Kidney (tissue), 22 donors: Measurements from ENCODE around the gene PLCB2. TPM values are rescaled to one million over a fixed set of nuclear protein-coding genes. Genes with fewer than 3 reads are reported as not detected.
A peak's percentile ranks its signal among the peaks of the same experiment; 100 is the strongest.

Source experiments
- DNase-seq, 5 donors: peaks; one replicate each; pipeline ENCODE4 v3.0.0-alpha.2; 2013 to 2020
- FAIRE-seq: peaks from 2 replicates; lab custom pipeline; 2012; peaks lifted over from hg19 to GRCh38; lab: Jason Lieb, UNC
- H3K27ac ChIP-seq, 2 donors: one replicate each; pipeline ENCODE4 v1.7.0; 2013; ENCODE audit warnings: low read depth in 2 of 2, low read length in 2 of 2, inconsistent platforms in 1 of 2
- H3K27me3 ChIP-seq: one replicate; pipeline ENCODE4 v1.7.1; 2013; ENCODE audit warnings: low read length, inconsistent platforms; ENCODE audit not compliant: control insufficient read depth, insufficient read depth
- H3K36me3 ChIP-seq, 3 donors: one replicate each; pipeline versions ENCODE4 v1.7.0 to v1.7.1; 2013; ENCODE audit warnings: low read length in 3 of 3, control low read depth in 1 of 3, inconsistent platforms in 1 of 3; ENCODE audit not compliant: insufficient read depth in 3 of 3, control insufficient read depth in 2 of 3
- H3K4me1 ChIP-seq, 3 donors: one replicate each; pipeline versions ENCODE4 v1.7.0 to v1.7.1; 2013; ENCODE audit warnings: low read length in 3 of 3, inconsistent platforms in 1 of 3, low read depth in 1 of 3; ENCODE audit not compliant: control insufficient read depth in 2 of 3, insufficient read depth in 2 of 3
- H3K4me3 ChIP-seq, 3 donors: one replicate each; pipeline versions ENCODE4 v1.7.0 to v1.8.1; 2013; ENCODE audit warnings: low read length in 3 of 3, control low read depth in 1 of 3, inconsistent platforms in 1 of 3
- H3K9ac ChIP-seq, 3 donors: one replicate each; pipeline versions ENCODE4 v1.7.0 to v1.7.1; 2013; ENCODE audit warnings: low read length in 3 of 3, control low read depth in 1 of 3, inconsistent platforms in 1 of 3
- H3K9me3 ChIP-seq, 3 donors: one replicate each; pipeline versions ENCODE4 v1.7.0 to v1.7.1; 2013; ENCODE audit warnings: low read length in 3 of 3, control low read depth in 1 of 3, inconsistent platforms in 1 of 3; ENCODE audit not compliant: control insufficient read depth in 2 of 3, insufficient read depth in 1 of 3
- intact Hi-C: fragments of 100-400 bp; cut with DNase I; formaldehyde crosslinking; loops from one replicate; pipeline ENCODE4 v1.11.1; 2022
- long read RNA-seq, 10 donors: library from polyadenylated mRNA in 1 of 10; unstranded in 1 of 10; transcript quantifications; one replicate each; pipeline ENCODE4 v2.0.0 and lab custom pipeline, GENCODE V29; 2021 to 2026
- polyA plus RNA-seq: library from polyadenylated mRNA; stranded (reverse); fragments of 350-450 nt; fragmentation: Illumina TruSeq; extraction: RNeasy Lipid Tissue Mini Kit (QIAGEN cat#74804); gene quantifications from one replicate; pipeline ENCODE4 v1.2.3, GENCODE V29; 2014; ENCODE audit warnings: low read depth, low replicate concordance; ENCODE audit not compliant: insufficient read depth
- total RNA-seq: library from RNA; stranded (reverse); fragmentation: NEBNext Ultra II Directional; extraction: Animal tissue kit (Norgen Biotek cat#: 25700); gene quantifications from one replicate; pipeline ENCODE4 v1.2.1, GENCODE V29; 2021
- TF ChIP-seq, protein P1 (sequence below): IDR thresholded peaks from 3 replicates; pipeline ENCODE4 v1.5.1; 2012; ENCODE audit warnings: mild to moderate bottlenecking, moderate library complexity, borderline replicate concordance; ENCODE audit not compliant: insufficient read depth; ENCODE audit errors: extremely low read depth
- donor health status: control.
- donor health status: control.
- donor health status: control.
- donor health status: control.
- donor health status: control.
- donor health status: DM: yes; HTN: yes; CAD: no.
- donor health status: Normal renal cell carcinoma (clear cell type).

The PLCB2 gene, protein sequence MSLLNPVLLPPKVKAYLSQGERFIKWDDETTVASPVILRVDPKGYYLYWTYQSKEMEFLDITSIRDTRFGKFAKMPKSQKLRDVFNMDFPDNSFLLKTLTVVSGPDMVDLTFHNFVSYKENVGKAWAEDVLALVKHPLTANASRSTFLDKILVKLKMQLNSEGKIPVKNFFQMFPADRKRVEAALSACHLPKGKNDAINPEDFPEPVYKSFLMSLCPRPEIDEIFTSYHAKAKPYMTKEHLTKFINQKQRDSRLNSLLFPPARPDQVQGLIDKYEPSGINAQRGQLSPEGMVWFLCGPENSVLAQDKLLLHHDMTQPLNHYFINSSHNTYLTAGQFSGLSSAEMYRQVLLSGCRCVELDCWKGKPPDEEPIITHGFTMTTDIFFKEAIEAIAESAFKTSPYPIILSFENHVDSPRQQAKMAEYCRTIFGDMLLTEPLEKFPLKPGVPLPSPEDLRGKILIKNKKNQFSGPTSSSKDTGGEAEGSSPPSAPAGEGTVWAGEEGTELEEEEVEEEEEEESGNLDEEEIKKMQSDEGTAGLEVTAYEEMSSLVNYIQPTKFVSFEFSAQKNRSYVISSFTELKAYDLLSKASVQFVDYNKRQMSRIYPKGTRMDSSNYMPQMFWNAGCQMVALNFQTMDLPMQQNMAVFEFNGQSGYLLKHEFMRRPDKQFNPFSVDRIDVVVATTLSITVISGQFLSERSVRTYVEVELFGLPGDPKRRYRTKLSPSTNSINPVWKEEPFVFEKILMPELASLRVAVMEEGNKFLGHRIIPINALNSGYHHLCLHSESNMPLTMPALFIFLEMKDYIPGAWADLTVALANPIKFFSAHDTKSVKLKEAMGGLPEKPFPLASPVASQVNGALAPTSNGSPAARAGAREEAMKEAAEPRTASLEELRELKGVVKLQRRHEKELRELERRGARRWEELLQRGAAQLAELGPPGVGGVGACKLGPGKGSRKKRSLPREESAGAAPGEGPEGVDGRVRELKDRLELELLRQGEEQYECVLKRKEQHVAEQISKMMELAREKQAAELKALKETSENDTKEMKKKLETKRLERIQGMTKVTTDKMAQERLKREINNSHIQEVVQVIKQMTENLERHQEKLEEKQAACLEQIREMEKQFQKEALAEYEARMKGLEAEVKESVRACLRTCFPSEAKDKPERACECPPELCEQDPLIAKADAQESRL
- total RNA-seq: 37.2 TPM
- 4.4 TPM for polyA plus RNA-seq
- long read RNA-seq, donor 1: 0 reads
- long read RNA-seq, donor 2: 0 reads
- long read RNA-seq, donor 3, full-length matches to known transcripts: 1 of 1 reads
- long read RNA-seq, donor 3, partial matches to known transcripts: 0 of 1 reads
- long read RNA-seq, donor 3, other reads (novel, unspliced or antisense): 0 of 1 reads
- long read RNA-seq, donor 4, full-length matches to known transcripts: 1 of 1 reads
- long read RNA-seq, donor 4, partial matches to known transcripts: 0 of 1 reads
- long read RNA-seq, donor 4, other reads (novel, unspliced or antisense): 0 of 1 reads
- long read RNA-seq, donor 5: 0 reads
- long read RNA-seq, donor 6: 0 reads
- long read RNA-seq, donor 7, partial matches to known transcripts: 7 of 13 reads
- long read RNA-seq, donor 7, other reads (novel, unspliced or antisense): 5 of 13 reads
- long read RNA-seq, donor 8: 0 reads
- long read RNA-seq, donor 9: 0 reads
- long read RNA-seq, donor 10: 0 reads

DNA sequence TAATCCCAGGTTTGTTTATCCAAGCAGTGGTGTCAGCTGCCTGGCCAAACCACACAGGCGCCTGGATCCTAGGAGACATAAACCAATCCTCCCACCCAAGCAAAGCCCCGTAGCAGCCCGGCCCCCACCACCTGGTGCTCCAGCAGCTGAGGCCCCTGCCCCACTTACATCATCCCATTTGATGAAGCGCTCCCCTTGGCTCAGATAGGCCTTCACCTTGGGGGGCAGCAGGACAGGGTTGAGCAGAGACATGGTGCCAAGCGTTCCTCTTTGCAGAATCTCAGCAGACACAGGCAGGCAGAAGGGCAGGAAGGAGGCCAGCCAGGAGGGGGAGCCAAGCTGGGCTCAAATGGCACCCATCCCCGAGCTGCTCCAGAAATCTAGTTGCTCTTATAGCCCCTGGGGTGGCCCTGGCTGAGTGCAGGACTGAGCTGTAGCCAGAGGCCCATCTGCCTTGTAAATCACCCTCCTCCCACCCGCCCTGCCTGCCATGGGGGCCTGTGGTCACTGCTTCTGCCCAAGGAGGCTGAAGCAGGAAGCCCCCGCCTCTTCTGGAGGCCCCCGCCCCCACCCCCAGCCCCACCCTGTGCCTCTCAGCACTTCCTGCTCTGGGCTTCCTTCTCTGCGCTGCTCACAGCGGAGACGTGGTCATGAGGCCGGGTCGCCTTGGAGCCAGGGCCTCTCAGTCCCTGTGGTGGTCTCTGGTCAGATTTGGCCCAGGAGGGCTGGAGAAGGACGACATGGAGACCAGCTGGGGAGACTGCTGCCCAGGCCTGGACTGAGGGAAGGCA is at the start of gene PLCB2:
Gene PLCB2, minus strand, starts transcription at position 515 of the 791 bp plus-strand sequence. Its CDS starts 263 bp downstream, at position 252.
- Histone ChIP-seq H3K9ac (no peak within 1 kb of the TSS), H3K9me3 (no peaks in the 10 kb centered on the region)
- intact Hi-C loops: no loop called here

DNA sequence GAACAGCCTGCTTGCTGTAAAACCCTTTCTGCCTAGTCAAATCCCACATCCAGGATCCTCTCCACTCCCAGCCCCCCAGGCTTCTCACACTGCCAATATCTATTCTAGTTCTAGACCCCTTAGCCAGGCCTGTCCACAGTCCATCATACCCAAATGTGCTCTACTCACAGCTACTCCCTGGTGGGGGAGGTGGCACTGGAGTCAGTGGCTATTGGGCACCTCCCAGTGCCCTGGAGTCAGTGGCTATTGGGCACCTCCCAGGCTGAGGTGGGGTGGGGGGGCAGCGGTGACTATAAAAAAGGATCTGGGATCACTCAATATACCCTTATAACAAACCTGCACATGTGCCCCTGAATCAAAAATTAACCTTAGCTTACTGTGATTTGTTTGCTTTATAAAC is 49.5 kb upstream of the PLCB2 start:
- H3K4me3 ChIP-seq: no peak overlapping the region
- H3K27me3 ChIP-seq: no peaks in the 10 kb centered on the region
- no peak for FAIRE-seq
- intact Hi-C loops: no loop called here
- peaks cover 0 to 13% (median 0%) of the 10 kb centered on the region in 3 donors for H3K4me1 ChIP-seq
- H3K36me3 ChIP-seq: no peaks in the 10 kb centered on the region
- TF ChIP-seq, protein P1, sequence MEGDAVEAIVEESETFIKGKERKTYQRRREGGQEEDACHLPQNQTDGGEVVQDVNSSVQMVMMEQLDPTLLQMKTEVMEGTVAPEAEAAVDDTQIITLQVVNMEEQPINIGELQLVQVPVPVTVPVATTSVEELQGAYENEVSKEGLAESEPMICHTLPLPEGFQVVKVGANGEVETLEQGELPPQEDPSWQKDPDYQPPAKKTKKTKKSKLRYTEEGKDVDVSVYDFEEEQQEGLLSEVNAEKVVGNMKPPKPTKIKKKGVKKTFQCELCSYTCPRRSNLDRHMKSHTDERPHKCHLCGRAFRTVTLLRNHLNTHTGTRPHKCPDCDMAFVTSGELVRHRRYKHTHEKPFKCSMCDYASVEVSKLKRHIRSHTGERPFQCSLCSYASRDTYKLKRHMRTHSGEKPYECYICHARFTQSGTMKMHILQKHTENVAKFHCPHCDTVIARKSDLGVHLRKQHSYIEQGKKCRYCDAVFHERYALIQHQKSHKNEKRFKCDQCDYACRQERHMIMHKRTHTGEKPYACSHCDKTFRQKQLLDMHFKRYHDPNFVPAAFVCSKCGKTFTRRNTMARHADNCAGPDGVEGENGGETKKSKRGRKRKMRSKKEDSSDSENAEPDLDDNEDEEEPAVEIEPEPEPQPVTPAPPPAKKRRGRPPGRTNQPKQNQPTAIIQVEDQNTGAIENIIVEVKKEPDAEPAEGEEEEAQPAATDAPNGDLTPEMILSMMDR: no peak
- H3K27ac ChIP-seq: no peak overlapping the region
- no peak overlapping the region for H3K9ac ChIP-seq
- H3K9me3 ChIP-seq: no peaks in the 10 kb centered on the region
- DNase-seq: no peak

More for the DNA sequence above, at the start of gene PLCB2:
- Histone ChIP-seq H3K4me3 (no peak within 1 kb of the TSS), H3K36me3 (no peaks in the 10 kb centered on the region), H3K27ac (peak within 1 kb of the TSS in 1 of 2 donors; percentile 38), H3K27me3 (no peaks in the 10 kb centered on the region), H3K4me1 (no peaks in the 10 kb centered on the region)
- DNase-seq: peak in 3 of 5 donors; percentile 46 to 86 (median 70)
- TF ChIP-seq, protein P1: no peak
- no peak for FAIRE-seq
